Esophagus muscularis mucosa (tissue), 4 donors: ENCODE results near the gene RBM19.

ENCODE experiments used
- EP300 ChIP-seq: sonication (generic); formaldehyde crosslinking; IDR thresholded peaks from one replicate; pipeline ENCODE4 v1.6.1; 2017; ENCODE audit warnings: antibody characterized with exemption
- POLR2A ChIP-seq: fragments of 450-650 bp; IDR thresholded peaks from one replicate; pipeline ENCODE4 v1.6.1; 2017; ENCODE audit warnings: antibody characterized with exemption, moderate library complexity, mild to moderate bottlenecking, low read depth
- POLR2AphosphoS5 ChIP-seq, 2 donors: sonication (generic); formaldehyde crosslinking; IDR thresholded peaks; one replicate each; pipeline ENCODE4 v1.6.1; 2017; ENCODE audit warnings: antibody characterized with exemption in 2 of 2
- TF ChIP-seq, protein P1 (sequence below), 3 experiments: fragments of 200-600 bp in 2 of 3; fragments of 450-650 bp in 1 of 3; sonication (generic) in 2 of 3; IDR thresholded peaks; one replicate each; pipeline ENCODE4 v1.5.1; 2017 to 2019; ENCODE audit warnings: antibody characterized with exemption in 3 of 3, mild to moderate bottlenecking in 2 of 3, moderate library complexity in 1 of 3

DNA sequence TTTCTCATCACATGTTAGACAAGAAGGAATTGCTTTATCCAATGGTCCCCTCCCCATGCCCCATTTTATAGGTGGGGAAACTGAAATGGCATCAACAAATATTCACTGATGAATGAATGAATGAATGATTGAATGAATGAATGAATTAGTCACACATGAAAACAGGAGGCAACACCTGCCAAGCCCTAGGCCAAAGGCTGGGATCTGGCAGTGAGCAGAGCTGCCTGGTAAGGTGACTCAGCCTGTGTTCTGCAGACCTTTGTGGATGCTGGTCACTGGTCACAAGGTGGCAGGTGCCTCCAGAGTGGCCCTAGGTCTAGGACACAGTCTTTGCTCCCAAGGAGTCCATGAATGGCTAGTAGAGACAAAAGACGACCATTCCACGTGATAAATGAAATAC is 188.4 kb downstream of the RBM19 start:
- TF ChIP-seq POLR2AphosphoS5 (IDR thresholded peaks at IDR 0.05) (no peak), POLR2A (no peak), EP300 (no peak)
- TF ChIP-seq, protein P1, sequence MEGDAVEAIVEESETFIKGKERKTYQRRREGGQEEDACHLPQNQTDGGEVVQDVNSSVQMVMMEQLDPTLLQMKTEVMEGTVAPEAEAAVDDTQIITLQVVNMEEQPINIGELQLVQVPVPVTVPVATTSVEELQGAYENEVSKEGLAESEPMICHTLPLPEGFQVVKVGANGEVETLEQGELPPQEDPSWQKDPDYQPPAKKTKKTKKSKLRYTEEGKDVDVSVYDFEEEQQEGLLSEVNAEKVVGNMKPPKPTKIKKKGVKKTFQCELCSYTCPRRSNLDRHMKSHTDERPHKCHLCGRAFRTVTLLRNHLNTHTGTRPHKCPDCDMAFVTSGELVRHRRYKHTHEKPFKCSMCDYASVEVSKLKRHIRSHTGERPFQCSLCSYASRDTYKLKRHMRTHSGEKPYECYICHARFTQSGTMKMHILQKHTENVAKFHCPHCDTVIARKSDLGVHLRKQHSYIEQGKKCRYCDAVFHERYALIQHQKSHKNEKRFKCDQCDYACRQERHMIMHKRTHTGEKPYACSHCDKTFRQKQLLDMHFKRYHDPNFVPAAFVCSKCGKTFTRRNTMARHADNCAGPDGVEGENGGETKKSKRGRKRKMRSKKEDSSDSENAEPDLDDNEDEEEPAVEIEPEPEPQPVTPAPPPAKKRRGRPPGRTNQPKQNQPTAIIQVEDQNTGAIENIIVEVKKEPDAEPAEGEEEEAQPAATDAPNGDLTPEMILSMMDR (IDR thresholded peaks at IDR 0.05) = no peak
